Skeletal muscle cell (primary cell): ENCODE measurements around the gene LRPPRC.
"Not testable (repeated sequence)": the region's sequence is repeated elsewhere in the genome, so short reads cannot be mapped to it uniquely, and the experiment has no call there.

Experiments
- DNase-seq: peaks from one replicate; pipeline ENCODE4 v3.0.0-alpha.2; 2010; ENCODE audit warnings: low read depth
- H3K4me3 ChIP-seq: 2 replicates; pipeline ENCODE4 v1.5.1; 2011; ENCODE audit warnings: low read depth, mild to moderate bottlenecking, control low read depth, low read length, moderate library complexity

Gene LRPPRC

GRCh38 chr2:43931293-43931692, 64.5 kb downstream of the LRPPRC start:
- H3K4me3 ChIP-seq = no peak overlapping the region
- DNase-seq = no peak

GRCh38 chr2:43927442-43927841, 68.3 kb downstream of the LRPPRC start:
- DNase-seq = no peak
- no peak overlapping the region for H3K4me3 ChIP-seq

- no peak overlapping the region for H3K4me3 ChIP-seq
- DNase-seq = no peak
These were observed 70.4 kb downstream of the LRPPRC start for GRCh38 chr2:43925431-43925830.

GRCh38 chr2:43924463-43924862, 71.3 kb downstream of the LRPPRC start:
- DNase-seq = no peak
- no peak overlapping the region for H3K4me3 ChIP-seq

GRCh38 chr2:43911136-43911790, 84.5 kb downstream of the LRPPRC start:
- DNase-seq, H3K4me3 ChIP-seq: not testable (repeated sequence)

GRCh38 chr2:43906448-43907109, 89.2 kb downstream of the LRPPRC start:
- no peak overlapping the region for H3K4me3 ChIP-seq

GRCh38 chr2:43905871-43906270, 89.9 kb downstream of the LRPPRC start:
- H3K4me3 ChIP-seq = no peak overlapping the region
- DNase-seq = no peak

More at GRCh38 chr2:43906448-43907109, 89.2 kb downstream of the LRPPRC start:
- no peak for DNase-seq

GRCh38 chr2:43905371-43905803, 90.4 kb downstream of the LRPPRC start:
- DNase-seq = no peak
- no peak overlapping the region for H3K4me3 ChIP-seq

- DNase-seq = no peak
- H3K4me3 ChIP-seq = no peak overlapping the region
These were observed 96.2 kb downstream of the LRPPRC start for GRCh38 chr2:43899589-43899988.

- no peak overlapping the region for H3K4me3 ChIP-seq
- DNase-seq = no peak
These were observed 96.9 kb downstream of the LRPPRC start for GRCh38 chr2:43898838-43899346.

- H3K4me3 ChIP-seq = no peak overlapping the region
- no peak for DNase-seq
These were observed 97.5 kb downstream of the LRPPRC start for GRCh38 chr2:43898134-43898837.

GRCh38 chr2:43897492-43897891, 98.3 kb downstream of the LRPPRC start:
- no peak for DNase-seq
- no peak overlapping the region for H3K4me3 ChIP-seq

GRCh38 chr2:43896906-43897305, 98.9 kb downstream of the LRPPRC start:
- DNase-seq = no peak
- no peak overlapping the region for H3K4me3 ChIP-seq

GRCh38 chr2:43894743-43895142, 101.0 kb downstream of the LRPPRC start:
- DNase-seq = no peak
- no peak overlapping the region for H3K4me3 ChIP-seq

GRCh38 chr2:43890855-43891254, 104.9 kb downstream of the LRPPRC start:
- no peak overlapping the region for H3K4me3 ChIP-seq
- peak; percentile 25 for DNase-seq

- no peak for DNase-seq
- H3K4me3 ChIP-seq = no peak overlapping the region
These were observed 106.4 kb downstream of the LRPPRC start for GRCh38 chr2:43889416-43889815.

- H3K4me3 ChIP-seq = no peak overlapping the region
- no peak for DNase-seq
These were observed 108.6 kb downstream of the LRPPRC start for GRCh38 chr2:43887176-43887575.

GRCh38 chr2:43885132-43885632, 110.6 kb downstream of the LRPPRC start:
- H3K4me3 ChIP-seq = no peak overlapping the region
- no peak for DNase-seq

GRCh38 chr2:43884689-43885088, 111.1 kb downstream of the LRPPRC start:
- no peak for DNase-seq
- no peak overlapping the region for H3K4me3 ChIP-seq

GRCh38 chr2:43882312-43882711, 113.5 kb downstream of the LRPPRC start:
- no peak overlapping the region for H3K4me3 ChIP-seq
- no peak for DNase-seq
